ENCODE data around the gene TUBG1.

The TUBG1 gene

DNA sequence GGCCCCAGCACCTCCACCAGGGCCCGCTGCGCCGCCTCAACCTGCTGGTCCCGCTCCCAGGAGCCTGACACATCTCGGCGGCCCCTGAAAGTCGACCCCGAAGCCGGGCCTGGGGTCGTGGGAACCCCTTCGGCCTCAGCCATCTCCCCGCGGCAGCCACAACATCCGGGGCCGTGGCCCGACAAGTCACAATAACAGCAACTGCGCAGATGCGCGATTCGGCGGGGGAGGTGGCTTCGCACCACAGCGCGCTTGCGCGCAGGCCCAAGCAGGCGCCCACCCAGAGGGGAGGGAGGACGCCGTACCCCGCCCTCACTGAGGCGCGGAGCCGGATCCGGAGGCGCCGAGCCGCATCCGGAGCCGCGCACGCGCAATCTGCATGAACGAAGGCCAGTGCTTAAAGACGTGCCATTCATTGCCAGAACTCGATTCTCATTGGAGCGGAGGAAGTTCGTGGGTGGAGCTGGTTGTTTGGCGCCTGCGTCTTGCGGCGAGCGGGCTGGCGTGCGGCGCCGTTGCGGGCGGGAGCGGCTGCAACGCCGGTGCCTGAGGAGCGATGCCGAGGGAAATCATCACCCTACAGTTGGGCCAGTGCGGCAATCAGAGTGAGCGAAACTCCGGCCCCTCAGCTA is at the start of gene TUBG1, which contains the start of gene RETREG3:
Gene TUBG1, plus strand, starts transcription at position 502 of the 632 bp plus-strand sequence. Its CDS starts 55 bp downstream, at position 557.
Gene RETREG3, minus strand, starts transcription at position 193 of the 632 bp plus-strand sequence. Its CDS starts 50 bp downstream, at position 143.
- DNase-seq (ENCODE audit: extremely low read depth in 1 of 2, low read depth in 1 of 2): peak; percentile 97 to 100

DNA sequence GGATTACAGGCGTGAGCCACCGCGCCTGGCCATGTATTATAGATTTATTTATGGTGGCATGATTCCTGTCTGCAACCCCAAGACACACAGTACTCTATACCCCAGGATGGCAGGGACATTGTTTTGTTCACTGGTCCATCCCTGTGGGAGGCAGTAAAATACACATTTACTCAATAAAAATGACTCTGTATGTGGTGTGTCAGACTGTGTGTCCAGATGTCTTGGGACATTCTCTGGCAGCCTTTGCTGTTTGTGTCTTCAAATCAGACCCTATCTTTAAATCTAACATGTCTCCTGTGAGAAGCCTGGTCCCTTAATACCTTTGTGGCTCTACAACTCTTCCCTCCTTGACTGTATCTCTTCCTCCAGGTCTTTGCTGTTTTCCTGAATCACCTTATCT is 49.2 kb upstream of the TUBG1 start:
- DNase-seq (ENCODE audit: extremely low read depth in 1 of 2, low read depth in 1 of 2): no peak

DNA sequence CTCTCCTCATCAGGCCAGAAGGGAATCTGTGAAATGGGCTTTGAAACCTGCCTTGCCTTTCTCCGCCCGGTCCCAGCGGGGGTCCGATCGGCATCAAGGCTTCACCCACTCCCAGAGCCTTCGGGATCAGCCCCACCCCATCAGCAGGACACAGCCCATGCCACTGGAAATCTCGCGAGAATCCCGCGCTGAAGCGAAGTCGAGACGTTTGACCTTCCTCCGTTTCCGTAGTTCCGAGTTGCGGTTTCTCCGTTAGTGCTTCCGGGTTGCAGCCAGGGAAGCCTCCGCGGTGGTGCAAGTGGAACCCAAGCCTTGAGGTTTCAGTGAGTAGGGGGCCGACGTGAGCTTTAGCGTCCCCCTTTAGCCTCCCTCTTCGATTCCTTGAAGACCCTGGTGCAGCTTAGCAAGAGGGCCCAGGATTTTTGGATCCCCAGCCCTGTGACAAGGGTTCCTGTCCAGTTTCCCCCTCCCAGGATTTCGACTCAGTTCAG is 47.5 kb upstream of the TUBG1 start, which contains the start of gene COASY:
Gene COASY, plus strand, starts transcription at position 252 of the 491 bp plus-strand sequence. CDS start 475 bp downstream, outside the sequence.
- DNase-seq (ENCODE audit: extremely low read depth in 1 of 2, low read depth in 1 of 2): peak; percentile 78 to 93

- DNase-seq (ENCODE audit: extremely low read depth in 1 of 2, low read depth in 1 of 2): no peak
Measured at GRCh38 chr17:42562388-42563142, 46.9 kb upstream of the TUBG1 start.

DNA sequence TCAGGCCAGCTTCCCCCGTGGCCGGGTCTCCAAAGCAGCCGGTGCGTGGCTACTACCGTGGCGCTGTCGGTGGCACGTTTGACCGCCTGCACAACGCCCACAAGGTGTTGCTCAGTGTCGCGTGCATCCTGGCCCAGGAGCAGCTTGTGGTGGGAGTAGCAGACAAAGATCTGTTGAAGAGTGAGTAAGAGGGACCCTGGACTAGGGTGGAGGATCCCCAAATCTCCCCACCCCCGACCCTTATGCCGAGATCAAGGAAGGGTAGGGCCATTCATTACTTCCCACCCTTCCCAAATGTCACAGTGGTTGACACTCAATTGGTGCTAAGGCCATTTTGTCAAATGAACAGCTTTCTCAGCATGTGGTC is 46.4 kb upstream of the TUBG1 start:
- no peak for DNase-seq (ENCODE audit: extremely low read depth in 1 of 2, low read depth in 1 of 2)

- DNase-seq (ENCODE audit: extremely low read depth in 1 of 2, low read depth in 1 of 2): no peak
Measured at GRCh38 chr17:42563543-42563942, 45.9 kb upstream of the TUBG1 start.

GRCh38 chr17:42563950-42564349 is 45.5 kb upstream of the TUBG1 start:
- DNase-seq (ENCODE audit: extremely low read depth in 1 of 2, low read depth in 1 of 2): no peak

DNA sequence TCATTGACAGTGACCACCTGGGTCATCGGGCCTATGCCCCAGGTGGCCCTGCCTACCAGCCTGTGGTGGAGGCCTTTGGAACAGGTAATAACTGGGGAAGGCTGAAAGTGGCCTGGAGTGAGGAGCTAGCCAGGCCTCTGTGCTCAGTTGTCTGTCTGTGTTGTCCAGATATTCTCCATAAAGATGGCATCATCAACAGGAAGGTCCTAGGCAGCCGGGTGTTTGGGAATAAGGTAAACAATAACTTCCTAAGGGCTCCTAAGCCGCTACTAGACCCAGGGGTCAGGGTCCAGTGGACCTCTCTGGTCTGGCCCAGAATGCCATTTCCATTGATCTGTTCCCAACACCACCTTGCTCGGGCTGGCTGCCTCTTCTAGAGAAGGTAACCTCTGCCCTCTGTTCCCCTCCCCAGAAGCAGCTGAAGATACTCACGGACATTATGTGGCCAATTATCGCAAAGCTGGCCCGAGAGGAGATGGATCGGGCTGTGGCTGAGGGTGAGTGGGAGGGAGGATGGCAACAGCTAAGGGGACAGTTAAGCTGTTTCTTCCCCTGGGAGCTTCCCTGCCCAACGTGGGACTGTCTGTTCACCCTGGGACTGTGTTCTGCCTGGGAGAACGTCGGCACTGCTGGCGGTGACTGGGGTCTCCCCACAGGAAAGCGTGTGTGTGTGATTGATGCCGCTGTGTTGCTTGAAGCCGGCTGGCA is 44.5 kb upstream of the TUBG1 start:
- no peak for DNase-seq (ENCODE audit: extremely low read depth in 1 of 2, low read depth in 1 of 2)

- DNase-seq (ENCODE audit: extremely low read depth in 1 of 2, low read depth in 1 of 2): no peak
Measured at GRCh38 chr17:42565523-42566214, 43.8 kb upstream of the TUBG1 start.

- no peak for DNase-seq (ENCODE audit: extremely low read depth in 1 of 2, low read depth in 1 of 2)
Measured at GRCh38 chr17:42566215-42566882, 43.1 kb upstream of the TUBG1 start.

- peak; percentile 88 to 91 for DNase-seq (ENCODE audit: extremely low read depth in 1 of 2, low read depth in 1 of 2)
Measured at GRCh38 chr17:42566883-42567573, 42.5 kb upstream of the TUBG1 start, which contains the start of gene MLX. MLX (plus strand) TSS chr17:42567100; CDS start chr17:42567125, 25 bp downstream.

GRCh38 chr17:42568341-42569111 is 41.0 kb upstream of the TUBG1 start:
- DNase-seq (ENCODE audit: extremely low read depth in 1 of 2, low read depth in 1 of 2): no peak

GRCh38 chr17:42571435-42572225 is 37.9 kb upstream of the TUBG1 start:
- no peak for DNase-seq (ENCODE audit: extremely low read depth in 1 of 2, low read depth in 1 of 2)

DNA sequence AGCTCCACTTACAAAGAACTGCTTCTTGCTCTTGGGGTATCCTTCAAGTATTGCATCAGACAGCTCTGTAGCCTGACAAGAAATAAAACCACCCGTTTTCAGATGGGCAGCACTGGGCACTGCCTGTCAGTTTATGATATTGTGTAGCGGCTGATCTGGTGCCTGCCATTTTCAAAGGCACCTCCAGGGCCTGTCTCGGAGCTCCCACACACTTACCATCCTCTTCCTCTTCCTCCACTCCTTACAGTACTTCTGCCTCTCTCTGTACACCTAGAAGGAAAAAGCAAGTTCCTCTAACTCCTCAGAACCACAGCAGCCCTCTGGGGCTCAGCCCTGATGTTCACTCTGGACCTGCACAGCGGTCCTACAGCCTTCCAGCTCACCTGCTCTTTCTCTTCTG is 36.4 kb upstream of the TUBG1 start:
- no peak for DNase-seq (ENCODE audit: extremely low read depth in 1 of 2, low read depth in 1 of 2)

DNA sequence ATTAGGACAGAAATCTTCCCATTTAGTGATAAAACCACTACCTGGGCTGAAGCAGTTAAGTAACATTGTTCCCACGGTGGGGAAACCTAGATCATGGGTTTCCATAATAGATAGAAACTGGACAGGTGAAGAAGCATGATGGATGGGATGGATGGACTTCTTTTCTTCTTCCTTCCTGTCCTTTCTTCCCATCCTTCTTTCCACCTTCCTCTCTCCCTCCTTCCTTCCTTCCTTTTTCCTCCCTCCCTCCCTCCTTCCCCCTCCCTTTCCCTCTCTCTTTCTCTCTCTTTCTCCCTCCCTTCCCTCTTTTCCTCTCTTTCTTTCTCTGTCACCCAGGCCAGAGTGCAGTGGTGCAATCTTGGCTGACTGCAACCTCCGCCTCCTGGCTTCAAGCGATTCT is 35.0 kb upstream of the TUBG1 start:
- no peak for DNase-seq (ENCODE audit: extremely low read depth in 1 of 2, low read depth in 1 of 2)

DNA sequence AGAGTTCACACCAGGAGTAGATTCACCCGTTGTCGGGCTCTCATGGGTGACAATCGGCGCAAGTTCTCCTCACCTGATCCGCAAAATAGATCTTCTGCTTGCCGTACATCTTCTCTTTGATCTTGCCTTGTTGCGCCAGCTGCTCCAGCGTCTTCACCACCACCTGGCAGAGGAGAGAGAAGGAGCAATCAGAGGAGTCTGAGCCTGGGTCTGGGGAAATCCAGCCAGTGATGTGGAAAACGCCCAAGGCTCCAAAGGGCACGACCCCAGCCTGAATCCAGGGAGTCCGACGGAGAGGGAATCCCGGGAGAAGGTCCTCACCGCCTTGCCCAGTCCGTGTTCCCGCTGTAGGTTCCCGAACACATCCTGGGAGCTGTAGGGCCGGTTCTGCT is 32.3 kb upstream of the TUBG1 start:
- no peak for DNase-seq (ENCODE audit: extremely low read depth in 1 of 2, low read depth in 1 of 2)

DNA sequence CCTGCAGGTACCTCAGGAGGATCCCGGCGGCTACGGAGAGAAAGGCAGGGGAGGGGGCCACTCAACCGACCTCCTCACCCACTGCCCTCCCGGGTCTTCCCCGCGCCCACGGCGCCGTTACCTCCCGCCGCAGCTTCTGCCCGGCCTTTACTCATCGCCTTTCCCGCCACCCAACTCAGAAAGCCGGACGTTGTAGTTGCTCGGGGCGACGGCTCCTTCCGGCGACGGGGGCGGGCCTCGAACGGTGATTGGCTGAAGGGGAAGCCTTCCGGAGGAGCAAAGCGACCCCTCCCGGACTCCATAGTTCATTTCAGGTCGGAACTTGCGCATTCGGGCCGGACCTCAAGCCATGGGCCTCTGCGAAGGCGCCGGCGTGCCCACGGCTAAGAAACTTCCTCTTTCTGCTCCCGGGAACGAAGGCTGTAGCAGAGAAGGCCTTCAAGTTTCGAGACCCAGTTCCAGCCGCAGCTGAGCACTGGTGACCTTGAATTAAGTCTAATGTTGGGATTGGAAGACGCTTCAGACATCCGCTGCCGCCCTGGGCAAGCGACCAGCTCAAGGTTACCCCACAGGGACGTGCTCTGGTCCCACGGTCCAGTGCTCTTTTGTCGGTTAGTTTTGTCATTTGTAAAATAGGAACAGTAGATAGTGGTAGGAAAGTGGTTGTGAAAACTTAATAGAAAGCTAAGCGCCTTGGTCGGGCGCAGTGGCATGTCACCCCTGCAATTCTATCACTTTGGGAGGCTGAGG is 31.8 kb upstream of the TUBG1 start, which contains the start of gene PSMC3IP:
Gene PSMC3IP, minus strand, starts transcription at position 198 of the 750 bp plus-strand sequence. Its CDS starts 43 bp downstream, at position 155.
- DNase-seq (ENCODE audit: extremely low read depth in 1 of 2, low read depth in 1 of 2): peak; percentile 90 to 93

Measured in stimulated activated CD8-positive, alpha-beta memory T cell treated with anti-CD3 and anti-CD28 coated beads, Interleukin-7, amount 100 ng/mL, for 48 hours (primary cell).